Right renal cortex interstitium (tissue), 3 donors: ENCODE results near the gene SEMA4D. TPM values are rescaled to one million over a fixed set of nuclear protein-coding genes. Genes with fewer than 3 reads are reported as not detected.

ENCODE experiments used
- DNase-seq, 3 donors: peaks; one replicate each; pipeline ENCODE4 v3.0.0-alpha.2; 2013; ENCODE audit warnings: low read depth in 3 of 3, low spot score in 2 of 3
- polyA plus RNA-seq, 3 donors: library from polyadenylated mRNA; unstranded; fragments of 120-200 nt; gene quantifications; one replicate each; pipeline ENCODE4 v1.2.1, GENCODE V29; 2013; ENCODE audit not compliant: insufficient read length in 3 of 3

The SEMA4D gene
- polyA plus RNA-seq, 3 donors = 40.7 to 45.0 (median 41.3) TPM

DNA sequence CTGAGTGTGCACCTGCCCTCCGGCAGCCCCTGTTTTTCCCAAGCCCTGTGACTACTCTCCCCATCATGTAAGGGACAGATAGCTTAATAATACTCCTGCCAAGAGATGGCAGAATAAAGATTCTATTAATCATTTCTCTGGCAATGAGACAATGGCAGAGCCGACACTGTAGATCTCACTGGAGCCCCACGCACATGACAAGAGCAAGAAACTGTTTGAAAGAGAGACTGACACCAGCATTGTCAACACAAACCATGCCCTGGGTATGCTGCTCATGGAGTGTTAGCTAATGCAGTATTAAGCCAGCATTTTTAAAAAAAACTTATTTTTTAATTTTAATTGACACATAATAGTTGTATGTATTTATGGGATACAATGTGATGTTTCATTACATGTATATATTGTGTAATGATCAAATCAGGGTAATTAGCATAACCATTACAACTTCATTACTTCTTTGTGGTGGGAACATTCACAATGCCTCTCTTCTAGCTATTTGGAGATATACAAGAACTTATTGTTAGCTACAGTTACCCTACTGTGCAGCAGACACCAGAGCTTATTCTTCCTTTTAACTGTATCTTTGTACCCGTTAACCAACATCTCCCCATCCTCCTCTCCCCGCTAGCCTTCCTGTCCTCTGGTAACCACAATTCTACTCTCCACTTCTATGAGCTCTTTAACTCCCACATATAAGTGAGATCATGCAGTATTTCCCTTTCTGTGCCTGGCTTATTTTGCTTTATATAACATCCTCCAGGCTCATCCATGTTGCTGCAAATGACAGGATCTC is 31.5 kb upstream of the SEMA4D start:
- DNase-seq = no peak

DNA sequence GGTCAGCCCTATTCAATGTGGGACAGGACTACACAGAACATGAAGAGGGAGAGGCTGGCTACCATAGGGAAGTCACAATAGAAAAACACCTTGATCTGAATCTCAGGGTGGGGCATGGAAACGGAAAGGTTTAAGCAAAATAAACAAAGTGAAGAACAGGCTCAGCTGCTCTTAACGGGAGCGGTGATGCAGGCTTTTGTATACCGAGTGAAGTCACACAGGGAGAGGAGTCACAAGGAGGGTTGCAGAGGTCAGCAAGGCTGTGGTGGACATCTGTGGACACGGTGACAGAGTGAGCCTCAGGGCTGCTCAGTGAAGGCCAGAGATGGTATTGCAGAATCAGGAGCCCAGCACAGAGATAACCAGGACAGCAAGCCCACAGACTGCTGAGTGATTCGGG is 30.6 kb upstream of the SEMA4D start:
- no peak for DNase-seq

DNA sequence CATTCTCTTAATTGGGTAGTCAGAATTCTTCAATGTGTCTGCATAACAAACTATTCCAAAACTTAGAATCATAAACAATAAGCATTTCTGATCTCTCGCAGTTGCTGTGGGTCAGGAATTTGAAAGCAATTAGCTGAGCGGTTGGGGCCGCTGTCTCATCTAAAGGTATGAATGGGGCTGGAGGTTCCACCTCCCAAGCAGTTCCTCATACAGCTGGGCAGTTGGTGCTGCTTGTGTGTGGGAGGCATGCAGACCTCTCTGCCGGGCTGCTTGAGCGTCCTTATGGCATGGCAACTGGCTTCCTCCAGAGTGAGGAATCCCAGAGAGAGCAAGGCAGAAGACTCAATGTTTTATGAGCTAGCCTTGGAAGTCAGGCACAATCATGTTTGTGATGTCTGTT is 30.2 kb upstream of the SEMA4D start:
- DNase-seq = no peak

DNA sequence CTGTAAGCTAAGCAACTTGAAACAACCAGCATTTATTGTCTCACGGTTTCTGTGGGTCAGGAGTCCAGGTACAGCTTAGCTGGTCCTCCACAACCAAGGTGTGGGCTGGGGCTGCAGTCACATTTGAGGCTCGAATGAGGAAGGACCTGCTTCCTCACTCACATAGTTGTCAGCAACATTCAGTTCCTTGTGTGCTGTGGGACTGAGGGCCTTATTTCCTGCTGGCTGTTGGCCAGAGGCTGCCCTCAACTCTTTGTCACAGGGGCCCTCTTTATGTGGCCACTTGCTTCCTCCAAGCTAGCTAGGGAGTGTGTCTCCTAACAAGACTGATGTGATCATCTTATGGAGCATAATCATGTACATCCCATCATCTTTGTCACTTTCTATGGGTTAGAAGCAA is 29.2 kb upstream of the SEMA4D start:
- DNase-seq = no peak

DNA sequence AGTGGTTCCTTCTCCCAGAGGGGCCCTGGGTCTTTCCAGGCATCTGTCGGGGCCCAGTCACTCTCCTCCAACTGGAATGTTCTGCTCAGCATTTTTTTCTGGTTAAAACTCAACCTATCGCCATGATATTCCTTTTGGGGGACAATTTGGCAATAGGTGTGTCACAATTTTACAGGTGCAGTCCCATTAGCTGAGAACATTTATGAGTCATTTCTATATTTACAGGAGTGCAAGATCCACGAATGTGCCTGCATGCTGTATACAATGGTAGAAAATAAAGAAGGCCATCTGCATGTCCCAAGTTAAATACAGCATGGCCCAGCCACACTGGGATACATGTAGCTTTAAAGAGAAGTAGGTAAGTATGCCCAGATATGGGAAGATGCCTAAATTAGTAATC is 28.8 kb upstream of the SEMA4D start:
- DNase-seq = no peak

GRCh38 chr9:89525446-89526374 is 27.8 kb upstream of the SEMA4D start:
- DNase-seq = no peak

GRCh38 chr9:89524963-89525362 is 27.1 kb upstream of the SEMA4D start:
- no peak for DNase-seq

DNA sequence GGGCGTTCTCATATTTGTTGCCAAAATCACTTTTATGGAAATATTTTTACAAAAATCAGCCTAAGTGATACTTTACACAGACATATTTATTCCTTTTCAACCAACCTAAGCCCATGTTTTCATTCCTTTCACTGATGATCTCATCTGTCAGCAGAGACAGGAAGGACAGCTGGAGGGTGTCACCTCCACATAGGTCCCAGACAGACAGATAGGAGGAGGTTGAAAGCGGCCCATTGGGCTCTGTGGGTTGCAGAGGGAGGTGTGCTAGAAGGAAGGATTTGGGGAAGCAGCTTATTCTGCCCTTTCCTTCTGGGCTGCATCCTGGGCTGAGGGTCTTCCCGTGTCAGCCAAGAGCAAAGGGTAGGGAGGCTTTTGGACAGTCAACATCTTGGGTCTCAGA is 26.0 kb upstream of the SEMA4D start:
- DNase-seq = no peak

DNA sequence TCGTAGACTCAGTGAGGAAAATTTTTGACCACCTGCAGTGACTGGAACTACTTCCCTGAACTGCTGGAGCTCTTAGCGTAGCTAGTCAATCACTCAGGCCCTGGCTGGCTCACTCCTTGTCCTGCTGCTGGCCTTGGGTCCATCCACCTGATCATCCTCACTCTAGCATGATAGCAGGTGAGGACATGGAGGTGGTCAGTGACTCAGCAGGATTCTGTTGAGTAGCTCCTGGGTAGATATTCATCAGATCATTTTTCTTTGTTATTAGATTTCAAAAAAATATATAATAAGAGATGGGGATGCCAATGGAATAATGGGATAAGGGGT is 25.0 kb upstream of the SEMA4D start:
- DNase-seq = no peak

- DNase-seq = no peak
Measured at GRCh38 chr9:89522261-89522958, 24.5 kb upstream of the SEMA4D start.

DNA sequence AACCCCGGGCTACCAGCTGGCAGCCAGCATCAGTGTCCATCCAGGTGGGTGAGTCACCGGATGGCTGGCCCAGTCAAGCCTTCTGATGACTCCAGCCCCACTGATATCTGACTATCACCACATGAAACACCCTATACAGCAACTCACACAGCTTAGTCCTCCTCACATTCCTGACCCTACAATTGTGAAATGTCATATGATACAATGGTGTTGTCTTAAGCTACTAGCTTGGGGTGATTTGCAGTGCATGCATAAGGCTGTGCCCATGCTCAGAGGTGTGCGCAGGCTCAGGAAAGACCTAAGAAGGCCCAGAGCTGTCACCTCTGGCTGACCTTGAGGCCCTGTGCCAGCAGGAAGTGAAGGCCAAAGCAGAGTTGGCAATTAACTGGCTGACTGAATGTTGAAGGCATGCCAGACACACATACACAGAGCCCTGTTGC is 21.5 kb upstream of the SEMA4D start:
- DNase-seq = no peak

- DNase-seq = no peak
Measured at GRCh38 chr9:89518466-89519365, 20.8 kb upstream of the SEMA4D start.

- DNase-seq = no peak
Measured at GRCh38 chr9:89515416-89515815, 17.5 kb upstream of the SEMA4D start.

DNA sequence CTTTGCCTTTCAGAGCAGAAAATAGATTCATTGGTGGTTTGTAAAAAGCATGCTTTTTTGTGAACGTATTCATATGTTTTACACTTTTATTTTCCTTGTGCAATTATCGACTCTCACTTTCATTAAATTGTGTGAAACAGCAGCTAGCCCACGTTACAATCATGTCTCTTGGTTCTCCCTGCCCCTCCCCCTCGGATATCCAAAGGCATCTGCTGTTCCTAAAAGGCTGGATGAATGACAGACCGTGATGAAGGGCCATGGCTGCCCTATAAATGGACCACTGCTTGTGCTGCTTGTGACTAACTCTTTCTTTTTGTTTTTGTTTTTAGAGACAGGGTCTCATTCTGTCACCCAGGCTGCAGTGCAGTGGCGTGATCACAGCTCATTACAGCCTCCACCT is 17.0 kb upstream of the SEMA4D start:
- no peak for DNase-seq

- DNase-seq = no peak
Measured at GRCh38 chr9:89514337-89514736, 16.4 kb upstream of the SEMA4D start.

- no peak for DNase-seq
Measured at GRCh38 chr9:89513837-89514236, 15.9 kb upstream of the SEMA4D start.

DNA sequence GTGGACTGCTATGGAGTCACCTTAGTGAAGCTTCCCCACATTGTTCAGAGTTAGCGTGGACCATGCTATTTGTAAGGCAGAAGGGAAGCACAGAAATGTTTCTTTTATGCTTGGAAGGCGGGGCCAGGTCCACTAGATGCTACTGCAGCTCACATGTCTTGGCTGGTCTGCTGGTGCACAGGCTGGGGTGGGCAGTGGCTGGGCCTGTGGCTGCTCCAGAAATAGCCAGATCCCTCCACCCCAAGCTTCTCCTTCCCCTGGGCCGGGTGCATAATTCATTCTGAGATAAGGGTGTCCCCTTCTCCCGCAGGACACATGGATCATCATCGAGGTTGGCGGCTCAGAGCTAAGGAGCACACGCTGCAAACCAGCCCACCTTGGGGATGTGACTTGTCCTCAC is 14.5 kb upstream of the SEMA4D start:
- DNase-seq = no peak

DNA sequence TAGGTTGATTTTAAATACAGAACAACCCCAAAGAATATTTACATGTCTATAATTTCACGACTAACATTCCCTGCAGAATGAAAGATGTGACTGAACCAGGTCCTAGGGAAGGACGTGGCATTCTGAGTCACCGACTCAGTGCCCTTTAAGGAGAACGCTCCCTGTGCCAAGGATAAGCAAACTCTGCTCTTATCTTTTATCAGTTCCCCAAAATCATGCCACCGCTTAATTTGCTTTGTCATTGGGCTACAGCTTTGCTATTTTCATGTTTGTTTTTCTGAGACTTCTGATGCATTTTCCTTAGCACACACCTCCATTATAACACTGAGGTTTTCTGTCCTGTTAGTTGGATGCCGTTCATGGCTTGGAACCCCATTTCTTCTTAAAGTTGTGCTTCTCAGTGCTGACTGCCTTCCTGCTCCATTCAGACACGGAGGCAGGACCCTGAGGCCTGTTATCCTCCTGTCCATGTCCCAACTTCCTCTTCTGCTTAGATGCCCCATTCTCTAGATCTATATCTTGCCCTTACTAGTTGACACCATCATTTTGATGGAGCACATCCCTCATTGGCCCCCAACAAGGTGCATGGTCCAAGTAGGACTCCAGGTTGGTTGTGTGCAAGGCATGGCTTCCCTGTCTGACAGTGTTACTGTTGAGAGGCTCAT is 11.2 kb upstream of the SEMA4D start:
- no peak for DNase-seq

- no peak for DNase-seq
Measured at GRCh38 chr9:89505911-89506310, 8.0 kb upstream of the SEMA4D start.

- no peak for DNase-seq
Measured at GRCh38 chr9:89505048-89505447, 7.1 kb upstream of the SEMA4D start.
